ENCODE measurements around the gene UCN3. TPM values are rescaled to one million over a fixed set of nuclear protein-coding genes. Genes with fewer than 3 reads are reported as not detected.

The UCN3 gene
- total RNA-seq, 1 donor from 2014 or later = not detected

DNA sequence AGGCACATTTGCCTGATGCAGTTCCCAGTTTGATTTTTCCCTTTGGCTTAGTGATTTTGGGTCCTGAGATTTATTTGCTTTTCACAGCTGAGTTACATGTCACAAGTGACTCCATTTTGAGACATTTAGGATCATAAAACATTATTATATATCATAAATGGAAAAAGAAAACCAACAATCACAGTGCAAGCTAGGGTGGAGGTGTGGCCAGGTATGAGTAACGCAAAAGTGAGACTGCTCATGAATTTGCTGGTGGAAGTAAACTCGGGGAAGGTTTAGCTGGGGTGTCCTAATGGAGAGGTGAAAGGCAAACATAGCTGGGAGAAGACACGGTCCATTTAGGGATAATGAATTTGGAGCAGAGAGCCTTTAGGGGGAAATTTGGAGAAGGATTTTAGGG, 21.7 kb upstream of the UCN3 start:
- no peaks in the 10 kb centered on the region for H3K36me3 Mint-ChIP-seq

DNA sequence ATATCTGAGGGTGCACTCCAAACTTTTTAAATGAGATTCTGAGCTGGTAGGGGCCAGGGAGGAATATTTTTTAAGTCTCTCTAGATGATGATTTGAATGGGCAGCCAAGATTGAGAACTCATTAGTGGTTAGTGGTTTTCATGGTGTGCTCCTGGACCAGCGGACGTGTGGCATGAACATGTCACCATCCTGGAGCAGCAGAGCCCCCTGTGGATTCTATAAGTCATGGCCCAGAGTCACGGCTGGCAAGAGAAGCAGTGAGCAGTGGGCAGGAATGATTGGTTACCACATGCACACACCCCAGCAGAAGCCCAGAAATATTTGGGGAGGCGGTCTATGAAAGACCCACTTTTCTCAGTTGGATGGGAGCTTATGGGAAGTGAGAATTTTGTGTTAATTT, 21.2 kb upstream of the UCN3 start:
- Histone ChIP-seq H3K9ac (no peak overlapping the region), H3K4me3 (no peak overlapping the region), H3K4me1 (no peaks in the 10 kb centered on the region), H2AFZ (replicated peaks) (no peak overlapping the region), H3K9me3 (ENCODE audit: low read depth) (no peaks in the 10 kb centered on the region), H4K20me1 (ENCODE audit: low read depth) (no peaks in the 10 kb centered on the region), H3K36me3 (no peaks in the 10 kb centered on the region), H3K4me2 (no peak overlapping the region), H3K27ac (no peak overlapping the region), H3K79me2 (ENCODE audit: low read depth) (no peaks in the 10 kb centered on the region), H3F3A (ENCODE audit: low read depth) (no peaks in the 10 kb centered on the region), H3K27me3 (no peaks in the 10 kb centered on the region)
- DNase-seq (ENCODE audit: low spot score) = no peak
- Mint-ChIP-seq H3K36me3 (no peaks in the 10 kb centered on the region), H3K27ac (no peak overlapping the region), H3K27me3 (ENCODE audit: insufficient read depth, low read depth) (peaks cover 3% of the 10 kb centered on the region), H3K4me1 (peaks cover 9% of the 10 kb centered on the region), H3K4me3 (no peak overlapping the region), H3K9me3 (no peaks in the 10 kb centered on the region)
- TF ChIP-seq EZH2phosphoT487 (IDR thresholded peaks at IDR 0.05) = no peak
- no peak for TF ChIP-seq EZH2 (IDR thresholded peaks at IDR 0.05)
- TF ChIP-seq, protein P1, sequence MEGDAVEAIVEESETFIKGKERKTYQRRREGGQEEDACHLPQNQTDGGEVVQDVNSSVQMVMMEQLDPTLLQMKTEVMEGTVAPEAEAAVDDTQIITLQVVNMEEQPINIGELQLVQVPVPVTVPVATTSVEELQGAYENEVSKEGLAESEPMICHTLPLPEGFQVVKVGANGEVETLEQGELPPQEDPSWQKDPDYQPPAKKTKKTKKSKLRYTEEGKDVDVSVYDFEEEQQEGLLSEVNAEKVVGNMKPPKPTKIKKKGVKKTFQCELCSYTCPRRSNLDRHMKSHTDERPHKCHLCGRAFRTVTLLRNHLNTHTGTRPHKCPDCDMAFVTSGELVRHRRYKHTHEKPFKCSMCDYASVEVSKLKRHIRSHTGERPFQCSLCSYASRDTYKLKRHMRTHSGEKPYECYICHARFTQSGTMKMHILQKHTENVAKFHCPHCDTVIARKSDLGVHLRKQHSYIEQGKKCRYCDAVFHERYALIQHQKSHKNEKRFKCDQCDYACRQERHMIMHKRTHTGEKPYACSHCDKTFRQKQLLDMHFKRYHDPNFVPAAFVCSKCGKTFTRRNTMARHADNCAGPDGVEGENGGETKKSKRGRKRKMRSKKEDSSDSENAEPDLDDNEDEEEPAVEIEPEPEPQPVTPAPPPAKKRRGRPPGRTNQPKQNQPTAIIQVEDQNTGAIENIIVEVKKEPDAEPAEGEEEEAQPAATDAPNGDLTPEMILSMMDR (IDR thresholded peaks at IDR 0.05) = no peak

More for the DNA sequence above, 21.7 kb upstream of the UCN3 start:
- Mint-ChIP-seq H3K4me3 (no peak overlapping the region), H3K9me3 (no peaks in the 10 kb centered on the region), H3K27me3 (ENCODE audit: insufficient read depth, low read depth) (peaks cover 6% of the 10 kb centered on the region), H3K4me1 (peaks cover 9% of the 10 kb centered on the region), H3K27ac (no peak overlapping the region)
- H3F3A ChIP-seq (ENCODE audit: low read depth) = no peaks in the 10 kb centered on the region
- H3K4me3 ChIP-seq = no peak overlapping the region
- H4K20me1 ChIP-seq (ENCODE audit: low read depth) = no peaks in the 10 kb centered on the region
- H3K27ac ChIP-seq = no peak overlapping the region
- no peak overlapping the region for H3K9ac ChIP-seq
- DNase-seq (ENCODE audit: low spot score) = no peak
- no peaks in the 10 kb centered on the region for H3K79me2 ChIP-seq (ENCODE audit: low read depth)
- no peak for TF ChIP-seq EZH2 (IDR thresholded peaks at IDR 0.05)
- TF ChIP-seq, protein P1 (IDR thresholded peaks at IDR 0.05) = no peak
- no peak for TF ChIP-seq EZH2phosphoT487 (IDR thresholded peaks at IDR 0.05)
- no peaks in the 10 kb centered on the region for H3K27me3 ChIP-seq
- no peaks in the 10 kb centered on the region for H3K4me1 ChIP-seq
- H3K9me3 ChIP-seq (ENCODE audit: low read depth) = no peaks in the 10 kb centered on the region
- H2AFZ ChIP-seq (replicated peaks) = no peak overlapping the region
- no peaks in the 10 kb centered on the region for H3K36me3 ChIP-seq
- no peak overlapping the region for H3K4me2 ChIP-seq

DNA sequence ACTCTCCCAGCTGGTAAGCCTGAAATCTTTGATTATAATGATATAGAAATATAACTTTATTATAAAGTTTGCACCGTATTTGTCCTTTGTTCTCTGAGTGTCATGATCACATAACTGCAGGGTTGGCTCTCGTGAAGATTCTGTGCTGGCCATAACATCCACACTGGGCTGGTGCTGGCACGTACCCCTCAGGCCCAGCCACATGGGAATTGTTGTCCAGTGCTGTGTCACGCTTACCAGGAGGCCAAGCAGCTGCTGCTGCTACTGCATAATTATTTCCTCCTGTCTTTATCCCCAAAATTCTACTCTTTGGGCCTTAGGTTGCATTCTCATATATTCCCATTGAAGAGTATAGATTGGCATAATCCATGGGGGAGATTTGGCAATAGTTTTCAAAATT, 20.8 kb upstream of the UCN3 start:
- H3K4me1 ChIP-seq = no peaks in the 10 kb centered on the region
- H3K27me3 ChIP-seq = no peaks in the 10 kb centered on the region
- no peak overlapping the region for H3K4me3 ChIP-seq
- H3K4me2 ChIP-seq = no peak overlapping the region
- H4K20me1 ChIP-seq (ENCODE audit: low read depth) = no peaks in the 10 kb centered on the region
- no peak overlapping the region for H3K27ac ChIP-seq
- H3K9me3 ChIP-seq (ENCODE audit: low read depth) = no peaks in the 10 kb centered on the region
- Mint-ChIP-seq H3K4me1 (peaks cover 9% of the 10 kb centered on the region), H3K36me3 (no peaks in the 10 kb centered on the region), H3K4me3 (no peak overlapping the region), H3K9me3 (no peaks in the 10 kb centered on the region), H3K27me3 (ENCODE audit: insufficient read depth, low read depth) (peaks cover 2% of the 10 kb centered on the region), H3K27ac (no peak overlapping the region)
- TF ChIP-seq, protein P1 (IDR thresholded peaks at IDR 0.05) = no peak
- TF ChIP-seq EZH2 (IDR thresholded peaks at IDR 0.05) (no peak), EZH2phosphoT487 (IDR thresholded peaks at IDR 0.05) (no peak)
- H3K9ac ChIP-seq = no peak overlapping the region
- H3K79me2 ChIP-seq (ENCODE audit: low read depth) = no peaks in the 10 kb centered on the region
- H3F3A ChIP-seq (ENCODE audit: low read depth) = no peaks in the 10 kb centered on the region
- no peaks in the 10 kb centered on the region for H3K36me3 ChIP-seq
- no peak overlapping the region for H2AFZ ChIP-seq (replicated peaks)
- no peak for DNase-seq (ENCODE audit: low spot score)
